Stimulated activated CD8-positive, alpha-beta memory T cell treated with anti-CD3 and anti-CD28 coated beads, Interleukin-7, amount 100 ng/mL, for 48 hours (primary cell): ENCODE data around the gene BAG3.
"Not testable (repeated sequence)": the region's sequence is repeated elsewhere in the genome, so short reads cannot be mapped to it uniquely, and the experiment has no call there.

ENCODE experiments used
- DNase-seq, 2 donors: peaks; one replicate each; pipeline ENCODE4 v3.0.0-alpha.2; 2020; ENCODE audit warnings: low read depth in 1 of 2; ENCODE audit errors: extremely low read depth in 1 of 2

Gene BAG3

DNA sequence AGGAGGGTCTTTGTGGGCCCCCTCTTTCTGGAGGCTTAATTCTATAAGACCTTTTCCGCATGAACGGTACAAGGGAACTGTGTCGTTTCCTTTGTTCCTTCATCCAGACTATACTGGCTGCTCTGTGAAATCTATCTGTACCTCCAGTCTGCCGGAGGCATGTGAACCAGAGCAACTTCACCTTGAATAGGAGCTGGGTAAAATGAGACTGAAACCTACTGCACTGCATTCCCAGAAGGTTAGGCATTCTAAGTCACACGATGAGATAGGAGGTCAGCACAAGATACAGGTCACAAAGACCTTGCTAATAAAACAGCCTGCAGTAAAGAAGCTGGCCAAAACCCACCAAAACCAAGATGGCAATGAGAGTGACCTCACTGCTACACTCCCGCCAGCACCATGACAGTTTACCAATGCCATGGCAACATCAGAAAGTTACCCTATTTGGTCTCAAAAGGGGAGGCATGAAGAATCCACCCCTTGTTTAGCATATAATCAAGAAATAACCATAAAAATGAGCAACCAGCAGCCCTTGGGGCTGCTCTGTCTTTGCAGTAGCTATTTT lies 37.9 kb downstream of the BAG3 start:
- no peak for DNase-seq

DNA sequence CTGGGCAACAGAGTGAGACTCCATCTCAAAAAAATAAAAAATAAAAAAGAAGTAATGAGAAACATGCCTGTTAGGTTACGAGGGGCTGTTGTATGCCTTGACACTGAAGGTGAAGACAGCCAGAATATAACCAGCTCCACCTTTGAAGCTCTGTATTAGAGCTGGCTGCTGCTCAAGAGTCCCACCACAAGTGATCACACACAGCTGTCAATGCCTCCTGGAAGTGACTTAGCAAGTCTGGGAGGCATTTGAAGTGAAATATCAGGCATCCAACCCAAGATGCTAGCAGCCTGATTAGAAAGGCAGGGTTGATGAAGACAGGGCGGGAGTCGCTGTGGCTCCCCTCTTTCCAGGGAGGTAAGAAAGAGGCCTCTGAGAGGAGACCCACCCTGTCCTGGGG lies 40.5 kb downstream of the BAG3 start:
- DNase-seq, result no peak

DNA sequence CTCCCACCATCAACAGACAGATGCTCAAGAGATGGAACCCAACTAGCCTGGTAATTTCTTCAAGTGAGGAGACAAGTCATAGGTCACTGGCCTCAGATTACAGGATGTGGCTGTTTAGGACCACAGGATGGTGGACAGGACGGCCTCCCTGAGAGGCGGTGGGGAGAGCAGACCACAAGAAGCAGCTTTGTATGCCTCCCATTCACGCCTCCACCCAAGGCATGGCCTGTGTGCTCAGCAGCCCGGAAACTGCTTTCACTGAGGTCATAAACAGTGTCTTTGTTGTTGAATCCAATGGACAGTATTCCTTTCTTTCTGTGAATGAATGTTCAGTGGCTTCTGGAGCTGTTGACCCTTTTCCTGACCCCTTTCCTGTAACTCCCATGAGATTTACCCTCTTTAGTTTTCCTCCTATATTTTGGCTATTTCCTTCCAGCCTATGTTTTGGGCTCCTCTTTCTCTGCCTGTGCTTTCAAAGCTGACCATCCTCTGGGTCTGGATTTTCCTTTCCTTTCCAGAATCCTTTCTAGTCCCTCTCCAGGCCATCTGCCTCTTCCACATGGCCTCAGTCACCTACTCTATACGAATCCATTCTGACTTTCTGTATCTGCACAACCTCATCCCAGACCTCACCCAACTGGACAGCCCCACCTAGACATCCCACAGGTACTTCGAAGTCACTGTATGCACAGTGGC lies 42.2 kb downstream of the BAG3 start:
- no peak for DNase-seq

DNA sequence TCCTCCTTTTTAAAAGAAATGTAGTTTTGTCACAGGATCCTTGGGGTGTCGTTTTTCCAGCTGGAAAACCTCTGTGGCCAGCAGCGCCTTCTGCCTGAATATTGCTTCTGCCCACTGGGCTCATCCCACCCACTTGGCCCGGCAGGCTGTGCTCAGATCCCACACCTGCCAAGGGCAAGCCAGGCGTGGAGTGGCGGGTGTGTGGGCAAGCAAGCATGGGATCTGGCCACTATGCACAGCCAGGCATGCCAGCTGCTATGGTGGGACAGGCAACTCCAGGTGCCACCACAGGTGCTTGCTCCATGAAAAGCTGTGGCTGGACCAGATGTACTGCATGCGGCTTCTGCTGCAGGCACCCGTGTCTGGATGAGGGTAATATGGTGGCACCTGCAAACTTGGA lies 43.4 kb downstream of the BAG3 start:
- DNase-seq, result no peak

DNA sequence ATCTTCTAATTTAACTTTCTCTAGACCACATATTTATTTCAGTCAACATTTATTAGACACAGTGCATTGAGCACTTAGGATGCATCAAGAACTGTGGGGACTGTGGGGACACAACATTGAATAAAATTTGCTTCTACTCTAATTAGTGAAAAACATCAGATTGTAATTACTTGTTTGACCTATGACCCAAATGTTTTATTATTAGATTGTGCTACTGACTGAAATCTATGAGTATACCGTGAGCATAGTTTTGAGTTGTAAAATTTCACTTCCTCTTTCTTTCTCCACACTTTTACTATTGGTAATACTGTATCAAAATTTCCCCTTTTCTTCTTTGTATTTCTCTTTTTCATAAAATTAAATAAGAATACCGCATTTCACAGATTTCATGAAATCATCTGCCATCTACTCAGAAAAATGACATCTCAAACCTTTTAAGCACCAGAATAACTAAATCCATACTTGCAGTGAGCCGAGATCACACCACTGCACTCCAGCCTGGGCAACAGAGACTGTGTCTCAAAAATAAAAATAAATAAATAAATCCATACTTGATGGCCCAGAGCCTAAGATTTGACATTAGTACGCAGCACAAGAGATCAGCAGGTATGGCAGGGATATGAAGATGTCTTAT lies 49.3 kb downstream of the BAG3 start:
- no peak for DNase-seq

DNA sequence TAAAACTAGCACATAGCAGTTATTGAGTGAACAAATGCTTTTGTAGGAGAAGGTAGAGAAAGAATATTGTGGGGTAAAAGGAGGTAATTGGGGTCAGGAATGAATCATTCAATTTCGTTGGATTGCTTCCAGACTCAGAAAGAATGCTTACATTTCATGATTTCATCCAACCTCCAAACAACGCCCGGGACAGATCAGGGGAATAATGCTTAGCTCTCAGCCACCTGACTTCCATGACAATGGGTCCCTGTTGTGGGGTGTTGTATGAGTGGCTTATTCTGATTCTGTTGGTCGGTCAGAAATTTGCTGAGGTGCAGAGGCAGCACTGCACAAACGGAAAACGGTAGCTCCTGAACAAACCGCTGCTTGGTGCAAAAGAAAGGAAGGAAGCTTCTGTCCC lies 50.7 kb downstream of the BAG3 start:
- no peak for DNase-seq

DNA sequence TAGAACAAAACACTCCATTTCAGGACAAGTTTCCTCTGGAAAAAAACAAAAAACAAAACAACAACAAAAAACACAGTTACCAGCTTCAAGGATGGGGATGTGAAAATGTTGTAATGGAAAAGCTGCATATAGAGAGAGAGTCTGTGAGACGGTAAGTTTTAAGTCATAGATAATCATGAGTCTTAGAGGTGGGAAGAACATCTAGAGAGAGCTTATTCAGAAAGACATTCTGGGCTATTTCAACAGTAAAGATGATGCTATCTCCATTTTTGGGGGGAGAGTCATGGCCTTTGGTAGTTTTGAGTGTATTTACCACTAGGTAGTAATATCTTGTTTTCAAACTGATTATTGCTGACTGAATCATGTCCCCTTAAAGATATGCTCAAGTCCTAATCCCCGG lies 51.4 kb downstream of the BAG3 start:
- no peak for DNase-seq

DNA sequence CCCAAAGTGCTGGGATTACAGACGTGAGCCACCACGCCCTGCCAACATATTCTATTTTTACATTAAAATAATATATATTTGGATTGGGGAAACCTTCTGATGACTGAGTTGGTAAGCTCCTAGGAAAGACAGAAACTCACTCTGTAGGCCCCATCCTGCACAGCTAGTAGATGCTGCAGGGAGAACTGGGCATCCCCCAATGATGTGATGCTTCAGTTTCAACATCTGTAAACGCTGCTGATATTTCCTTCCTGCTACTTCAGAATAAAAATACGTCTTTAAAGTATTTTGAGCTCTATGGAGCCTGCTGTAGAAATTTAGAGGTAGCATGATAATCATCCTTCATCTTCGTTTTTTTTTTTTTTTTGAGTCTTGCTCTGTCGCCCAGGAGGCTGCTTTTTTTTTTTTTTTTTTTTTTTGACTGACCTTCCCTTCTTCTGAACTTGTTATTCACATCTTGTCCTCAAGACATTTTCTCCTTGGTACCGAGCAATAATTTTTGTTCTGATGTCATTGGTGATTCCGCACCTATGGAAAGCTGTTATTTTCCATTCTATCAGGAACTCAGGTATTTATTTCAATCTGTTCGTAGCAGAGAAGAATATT lies 52.8 kb downstream of the BAG3 start:
- no peak for DNase-seq

DNA sequence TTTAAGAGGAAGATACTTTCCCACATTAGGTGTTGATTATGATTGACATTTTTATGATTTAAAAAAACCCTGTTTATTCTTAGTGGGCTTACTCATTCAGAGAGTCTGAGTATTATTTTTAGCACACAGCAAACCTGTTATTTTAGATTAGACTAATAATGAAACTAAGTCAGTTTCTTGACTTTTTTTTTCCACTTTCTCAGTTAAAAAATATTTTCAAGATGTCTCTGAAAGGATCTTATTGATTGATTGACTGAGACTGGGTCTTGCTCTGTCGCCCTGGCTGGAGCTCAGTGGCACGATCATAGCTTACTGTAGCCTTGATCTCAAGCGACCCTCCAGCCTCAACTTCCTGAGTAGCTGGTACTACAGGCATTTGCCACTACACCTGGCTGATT lies 54.3 kb downstream of the BAG3 start:
- no peak for DNase-seq

DNA sequence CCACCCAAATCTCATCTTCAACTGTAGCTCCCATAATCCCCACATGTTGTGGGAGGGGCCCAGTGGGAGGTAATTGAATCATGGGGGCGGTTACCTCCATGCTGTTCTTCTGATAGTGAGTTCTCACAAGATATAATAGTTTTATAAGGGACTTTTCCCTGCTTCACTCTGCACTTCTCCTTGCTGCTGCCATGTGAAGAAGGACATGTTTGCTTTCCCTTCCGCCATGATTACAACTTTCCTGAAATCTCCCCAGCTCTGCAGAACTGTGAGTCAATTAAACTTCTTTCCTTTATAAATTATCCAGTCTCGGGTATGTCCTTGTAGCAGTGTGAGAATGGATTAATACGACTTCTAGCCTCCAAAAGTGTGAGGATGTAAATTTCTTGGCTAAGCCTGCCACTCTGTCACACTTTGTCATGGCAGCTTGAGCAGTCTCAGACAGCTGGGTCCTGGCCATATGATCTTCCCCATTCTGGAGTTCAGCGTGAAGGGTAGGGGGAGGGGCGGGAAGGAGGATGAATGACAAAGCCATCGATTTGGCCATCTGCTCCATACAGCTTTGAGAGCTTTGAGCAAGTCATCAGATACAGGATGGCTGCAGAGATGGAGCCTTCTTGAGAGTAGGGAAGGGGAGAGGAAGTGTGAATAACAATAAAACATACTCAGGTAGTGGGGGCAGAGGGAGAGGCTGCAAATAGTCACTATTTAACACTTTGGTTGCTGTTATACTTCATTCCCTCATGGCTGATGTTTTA lies 55.5 kb downstream of the BAG3 start:
- DNase-seq, result no peak

DNA sequence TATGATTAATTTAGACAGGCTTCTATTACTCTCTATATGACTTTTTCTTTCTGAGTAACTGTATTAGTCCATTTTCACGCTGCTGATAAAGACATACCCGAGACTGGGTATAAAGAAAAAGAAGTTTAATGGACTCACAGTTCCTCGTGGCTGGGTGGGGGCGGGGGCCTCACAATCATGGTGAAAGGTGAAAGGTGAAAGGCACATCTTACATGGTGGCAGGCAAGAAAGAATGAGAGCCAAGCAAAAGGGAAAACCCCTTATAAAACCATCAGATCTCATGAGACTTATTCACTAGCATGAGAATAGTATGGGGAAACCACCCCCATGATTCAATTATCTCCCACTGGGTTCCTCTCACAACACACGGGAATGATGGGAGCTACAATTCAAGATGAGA lies 56.2 kb downstream of the BAG3 start:
- not testable (repeated sequence) for DNase-seq

DNA sequence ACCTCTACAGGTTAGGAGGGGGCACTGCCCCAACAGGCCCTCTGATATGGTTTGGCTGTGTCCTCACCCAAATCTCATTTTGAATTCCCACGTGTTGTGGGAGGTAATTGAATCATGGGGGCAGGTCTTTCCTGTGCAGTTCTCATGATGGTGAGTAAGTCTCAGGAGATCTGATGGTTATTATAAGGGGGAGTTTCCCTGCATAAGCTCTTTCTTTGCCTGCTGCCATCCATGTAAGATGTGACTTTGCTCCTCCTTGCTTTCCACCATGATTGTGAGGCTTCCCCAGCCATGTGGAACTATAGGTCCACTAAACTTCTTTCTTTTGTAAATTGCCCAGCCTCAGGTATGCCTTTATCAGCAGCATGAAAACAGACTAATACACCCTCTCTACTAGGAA lies 59.8 kb downstream of the BAG3 start:
- DNase-seq, result not testable (repeated sequence)

DNA sequence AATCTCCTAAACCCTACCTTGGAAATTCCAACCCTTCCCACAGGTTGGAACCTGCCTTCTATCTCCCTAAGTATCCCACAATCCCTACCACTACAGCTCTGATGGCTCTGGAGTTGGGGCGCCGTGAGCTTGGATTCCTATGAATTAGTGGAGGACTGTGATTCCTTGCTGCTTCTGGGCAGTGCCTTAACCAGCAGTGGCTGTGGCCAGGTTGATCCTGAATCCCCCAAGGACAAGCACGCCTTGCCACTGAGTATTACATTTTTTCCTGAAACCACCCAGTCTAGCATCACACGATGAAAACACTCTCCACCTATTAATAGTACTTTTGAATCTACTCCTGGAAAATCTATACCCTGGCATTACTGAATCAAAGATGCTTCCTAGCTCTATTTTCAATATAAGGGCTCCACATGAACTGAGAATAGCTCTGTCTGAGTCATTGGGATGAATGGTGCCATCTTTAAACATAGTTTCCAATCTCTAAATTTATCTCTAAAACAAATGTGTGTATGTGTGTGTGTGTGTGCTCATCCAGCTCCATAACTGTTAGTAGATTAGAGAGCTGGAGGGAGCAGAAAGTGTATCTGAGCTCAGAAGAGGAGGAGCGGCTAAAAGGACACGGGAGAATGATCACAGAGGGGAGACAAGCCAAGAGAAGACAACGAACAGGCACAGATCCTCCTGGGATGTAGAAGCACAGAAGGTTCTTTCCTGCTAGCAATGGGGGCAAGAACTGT lies 62.7 kb downstream of the BAG3 start:
- no peak for DNase-seq

DNA sequence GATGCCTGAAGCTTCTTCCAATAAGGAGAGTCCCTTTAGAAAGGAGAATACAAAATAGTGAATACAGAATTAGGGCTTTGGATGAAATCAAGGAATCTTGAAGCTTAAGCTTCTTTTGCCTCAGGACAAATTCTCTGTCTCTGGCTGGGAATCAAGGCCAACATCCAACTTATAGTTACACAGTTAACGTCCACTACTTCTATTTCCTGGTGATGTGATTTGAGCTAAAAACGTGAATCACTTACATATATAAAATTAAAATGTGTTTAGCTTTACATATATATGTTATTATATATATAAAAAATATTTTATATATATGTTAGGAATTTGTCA lies 63.3 kb downstream of the BAG3 start:
- DNase-seq, result no peak

DNA sequence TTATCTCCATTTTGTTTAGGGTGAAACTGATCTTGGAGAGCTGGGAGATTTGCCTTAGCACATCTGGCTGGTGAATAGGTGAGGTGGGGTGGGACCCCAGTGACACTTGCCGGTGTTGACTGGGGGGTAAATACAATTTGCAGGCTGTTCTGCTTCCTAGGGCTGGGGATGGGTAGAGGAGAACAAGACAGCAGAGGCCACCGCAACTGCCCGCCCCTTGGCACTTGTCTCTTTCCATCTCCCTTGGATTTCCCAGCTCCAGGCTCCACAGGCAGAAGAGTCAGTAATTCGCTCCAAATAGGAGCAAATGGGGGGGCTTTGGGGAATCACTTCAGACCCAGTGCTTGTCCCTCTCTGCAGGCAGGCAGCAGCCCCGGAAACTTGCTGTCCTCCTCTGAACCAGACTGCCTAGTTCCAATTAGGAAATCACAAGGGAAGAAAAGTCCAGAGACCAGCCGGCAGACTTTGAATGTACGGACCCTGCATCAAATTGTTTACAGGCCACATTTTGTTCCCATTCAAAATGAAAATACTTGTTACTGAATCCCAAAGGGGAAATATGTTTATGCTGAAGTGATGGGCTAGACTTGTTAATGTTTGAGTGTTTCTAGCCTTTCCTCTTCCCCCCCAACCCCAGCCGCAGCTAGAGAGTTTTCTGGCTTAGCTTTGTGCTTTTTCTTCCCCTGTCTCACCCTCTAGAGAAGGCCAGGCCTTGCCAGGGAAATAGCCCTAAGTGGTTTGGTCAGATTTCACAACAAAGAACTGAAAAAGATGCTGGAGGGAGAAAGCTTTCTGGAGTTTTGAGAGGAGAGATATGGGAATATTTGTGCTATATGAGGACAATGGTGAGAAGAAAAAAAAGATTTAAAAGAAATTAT lies 64.7 kb downstream of the BAG3 start:
- no peak for DNase-seq

DNA sequence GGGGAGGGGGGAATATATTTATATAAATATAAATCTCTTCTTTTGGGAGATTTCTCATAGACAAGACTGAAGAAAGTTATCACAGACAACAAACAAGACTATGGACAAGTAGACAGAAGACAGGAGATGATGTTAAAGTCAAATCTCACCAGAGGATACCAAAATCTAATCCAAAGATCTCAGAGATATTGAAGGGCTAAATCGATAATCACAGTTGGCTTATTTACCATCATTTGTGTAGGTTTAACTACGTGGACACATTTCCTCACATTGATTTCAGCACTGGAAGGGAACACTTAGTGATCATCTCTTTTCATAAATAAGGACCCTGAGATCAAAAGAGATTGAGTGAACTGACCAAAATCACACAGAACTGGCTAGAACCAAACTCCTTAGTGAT lies 72.0 kb downstream of the BAG3 start:
- DNase-seq, result no peak

DNA sequence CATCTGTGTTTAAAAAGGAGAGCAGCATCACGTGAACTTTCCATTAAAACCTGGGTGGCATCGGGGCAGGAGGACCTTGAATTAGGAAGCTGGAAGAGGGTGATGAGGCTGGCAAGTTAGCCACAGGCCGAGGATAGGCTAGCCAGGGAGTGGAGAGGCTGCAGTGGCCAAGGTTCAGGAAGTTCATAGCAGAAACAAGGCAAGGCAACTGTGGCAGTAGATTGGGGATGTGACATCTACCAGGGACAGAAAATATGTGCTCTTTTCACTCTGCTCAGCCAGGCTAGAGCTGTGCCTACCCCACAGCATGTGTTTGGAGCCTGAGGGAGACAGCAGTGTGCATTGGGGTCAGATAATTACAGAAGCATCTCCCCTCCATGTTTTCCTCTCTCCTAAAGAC lies 72.4 kb downstream of the BAG3 start:
- DNase-seq, result no peak

DNA sequence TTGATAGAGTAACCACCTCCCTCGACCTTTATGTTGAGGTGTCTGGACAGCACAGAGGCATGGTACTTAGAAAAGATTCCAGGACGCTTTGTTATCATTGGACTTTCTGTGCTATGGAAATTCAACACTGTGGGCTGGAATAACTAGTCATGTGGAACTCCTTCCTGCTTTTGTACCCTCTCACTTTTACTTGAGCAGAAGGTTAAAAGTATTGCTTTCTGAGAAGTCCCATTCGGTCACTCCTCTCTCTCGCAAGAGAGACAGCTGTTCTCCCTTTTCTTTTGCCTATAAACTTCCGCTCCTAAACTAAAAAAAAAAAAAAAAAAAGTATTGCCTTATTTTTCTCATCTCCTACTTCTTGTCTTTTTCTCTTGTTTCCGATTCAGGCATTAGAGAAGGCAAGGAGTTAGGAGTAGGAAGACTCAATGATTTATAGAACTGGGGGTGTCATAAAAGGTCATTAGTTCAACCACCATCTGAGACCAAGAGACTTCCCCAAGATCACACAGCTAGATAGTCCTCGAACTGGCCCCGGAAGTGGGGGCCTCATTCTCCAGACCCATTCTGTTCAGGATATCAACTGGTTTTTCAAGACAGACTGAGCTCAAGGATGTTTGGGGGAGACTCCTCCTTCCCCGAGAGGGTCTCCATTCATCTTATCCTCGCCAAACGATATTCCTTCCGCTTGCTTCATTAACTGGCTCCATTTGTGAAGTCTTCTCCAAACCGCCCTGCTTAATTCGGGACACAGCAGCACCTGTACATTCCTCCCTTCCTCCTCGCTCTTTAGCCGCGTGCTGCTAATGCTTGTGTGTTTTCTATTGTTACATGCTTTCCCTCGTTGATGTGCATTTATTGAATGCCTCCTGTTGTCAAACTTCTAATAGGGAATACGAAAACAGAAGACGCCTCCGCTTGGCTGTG lies 73.7 kb downstream of the BAG3 start:
- DNase-seq, result no peak

DNA sequence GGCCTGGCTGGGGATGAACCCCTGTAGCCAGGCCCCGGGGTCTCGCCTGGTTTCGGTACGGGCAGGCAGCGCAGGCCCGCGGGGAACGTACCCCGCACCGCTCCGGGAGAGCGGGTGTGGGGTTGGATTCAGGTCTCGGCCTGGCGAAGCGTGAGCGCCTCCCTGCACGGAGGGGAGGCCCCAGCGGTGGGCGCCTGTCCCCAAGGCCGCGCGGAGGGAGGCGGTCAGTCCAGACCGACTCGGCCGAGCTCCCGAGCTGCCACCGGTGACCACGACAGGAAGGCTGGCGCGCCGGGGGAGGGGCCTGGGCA lies 74.3 kb downstream of the BAG3 start:
- DNase-seq, result no peak
